ENCODE measurements around the gene TECTA.

The TECTA gene

GRCh38 chr11:121063728-121064127 is 37.3 kb upstream of the TECTA start:
- peak; percentile 38 for TF ChIP-seq CTCF (IDR thresholded peaks at IDR 0.05; ENCODE audit: low read depth, low read length)
- no peak overlapping the region for H3K4me3 ChIP-seq (ENCODE audit: low read depth, low read length)
- DNase-seq (ENCODE audit: low read depth, low spot score), result no peak
- in situ Hi-C loops (cut with HindIII; ENCODE audit: low sequenced_read_pairs), result no loop called here

- TF ChIP-seq CTCF (IDR thresholded peaks at IDR 0.05; ENCODE audit: low read depth, low read length), result no peak
- no peak overlapping the region for H3K4me3 ChIP-seq (ENCODE audit: low read depth, low read length)
- DNase-seq (ENCODE audit: low read depth, low spot score), result no peak
- in situ Hi-C loops (cut with HindIII; ENCODE audit: low sequenced_read_pairs), result no loop called here
Observed at GRCh38 chr11:121066623-121067022, 34.4 kb upstream of the TECTA start.

GRCh38 chr11:121067026-121067425 is 34.0 kb upstream of the TECTA start:
- in situ Hi-C loops (cut with HindIII; ENCODE audit: low sequenced_read_pairs), result no loop called here
- no peak for DNase-seq (ENCODE audit: low read depth, low spot score)
- TF ChIP-seq CTCF (IDR thresholded peaks at IDR 0.05; ENCODE audit: low read depth, low read length), result no peak
- H3K4me3 ChIP-seq (ENCODE audit: low read depth, low read length), result no peak overlapping the region

- in situ Hi-C loops (cut with HindIII; ENCODE audit: low sequenced_read_pairs), result no loop called here
- H3K4me3 ChIP-seq (ENCODE audit: low read depth, low read length), result no peak overlapping the region
- no peak for TF ChIP-seq CTCF (IDR thresholded peaks at IDR 0.05; ENCODE audit: low read depth, low read length)
- DNase-seq (ENCODE audit: low read depth, low spot score), result peak; percentile 43
Observed at GRCh38 chr11:121067453-121067852, 33.6 kb upstream of the TECTA start.

- no peak for DNase-seq (ENCODE audit: low read depth, low spot score)
- TF ChIP-seq CTCF (IDR thresholded peaks at IDR 0.05; ENCODE audit: low read depth, low read length), result no peak
- in situ Hi-C loops (cut with HindIII; ENCODE audit: low sequenced_read_pairs), result no loop called here
- H3K4me3 ChIP-seq (ENCODE audit: low read depth, low read length), result no peak overlapping the region
Observed at GRCh38 chr11:121067962-121068647, 32.9 kb upstream of the TECTA start.

- no peak overlapping the region for H3K4me3 ChIP-seq (ENCODE audit: low read depth, low read length)
- DNase-seq (ENCODE audit: low read depth, low spot score), result no peak
- in situ Hi-C loops (cut with HindIII; ENCODE audit: low sequenced_read_pairs), result no loop called here
- TF ChIP-seq CTCF (IDR thresholded peaks at IDR 0.05; ENCODE audit: low read depth, low read length), result no peak
Observed at GRCh38 chr11:121068787-121069186, 32.3 kb upstream of the TECTA start.
